Fibroblast of lung (primary cell): Measurements from ENCODE around the gene LRP8. TPM values are rescaled to one million over a fixed set of nuclear protein-coding genes. Genes with fewer than 3 reads are reported as not detected.

Experiments
- DNase-seq, 2 donors: peaks; one replicate each; pipeline versions ENCODE4 v3.0.0 to v3.0.0-alpha.2; 2010; ENCODE audit warnings: low read depth in 2 of 2
- H2AFZ ChIP-seq: 2 replicates; pipeline ENCODE4 v1.5.1; 2012; ENCODE audit warnings: low read length, control low read depth, inconsistent platforms
- H3K27ac ChIP-seq: 2 replicates; pipeline ENCODE4 v1.5.1; 2011; ENCODE audit warnings: low read length, control low read depth; ENCODE audit not compliant: insufficient read depth
- H3K27me3 ChIP-seq: 2 replicates; pipeline ENCODE4 v1.5.1; 2011; ENCODE audit warnings: mild to moderate bottlenecking, low read length; ENCODE audit not compliant: control insufficient read depth, insufficient read depth
- H3K36me3 ChIP-seq: 2 replicates; pipeline ENCODE4 v1.5.1; 2011; ENCODE audit warnings: low read length; ENCODE audit not compliant: control insufficient read depth, insufficient read depth
- H3K4me1 ChIP-seq: 2 replicates; pipeline ENCODE4 v1.5.1; 2011; ENCODE audit warnings: low read length; ENCODE audit not compliant: control insufficient read depth, insufficient read depth; ENCODE audit errors: extremely low read depth
- H3K4me2 ChIP-seq: 2 replicates; pipeline ENCODE4 v1.5.1; 2011; ENCODE audit warnings: low read length, control low read depth; ENCODE audit not compliant: insufficient read depth; ENCODE audit errors: extremely low read depth
- H3K4me3 ChIP-seq, 4 experiments: fragments of 200-600 bp in 1 of 4; sonication (generic) in 1 of 4; replicated peaks in 1 of 4; 2 replicates each; pipeline ENCODE4 v1.5.1; 2011 to 2016; ENCODE audit warnings: low read length in 4 of 4, low read depth in 3 of 4, mild to moderate bottlenecking in 3 of 4, control low read depth in 2 of 4, inconsistent platforms in 1 of 4, mixed read lengths in 1 of 4; ENCODE audit not compliant: insufficient read depth in 1 of 4; ENCODE audit errors: control extremely low read depth in 1 of 4
- H3K79me2 ChIP-seq: 2 replicates; pipeline ENCODE4 v1.5.1; 2012; ENCODE audit warnings: mild to moderate bottlenecking, low read length, inconsistent platforms; ENCODE audit not compliant: control insufficient read depth, insufficient read depth
- H3K9ac ChIP-seq: 2 replicates; pipeline ENCODE4 v1.5.1; 2011; ENCODE audit warnings: mild to moderate bottlenecking, low read length, control low read depth; ENCODE audit not compliant: insufficient read depth
- H3K9me3 ChIP-seq: 2 replicates; pipeline ENCODE4 v1.5.1; 2012; ENCODE audit warnings: low read depth, low read length; ENCODE audit not compliant: control insufficient read depth, insufficient read depth
- H4K20me1 ChIP-seq: 2 replicates; pipeline ENCODE4 v1.5.1; 2011; ENCODE audit warnings: low read length; ENCODE audit not compliant: control insufficient read depth, insufficient read depth; ENCODE audit errors: extremely low read depth
- EZH2 ChIP-seq: IDR thresholded peaks from 2 replicates; pipeline ENCODE4 v1.5.1; 2012; ENCODE audit warnings: low read length, control low read depth, mild to moderate bottlenecking; ENCODE audit errors: missing control alignments
- polyA plus RNA-seq, 2 donors: library from polyadenylated mRNA; depleted of rRNA in 1 of 2; stranded (reverse) in 1 of 2; unstranded in 1 of 2; fragments of >200 nt; gene quantifications; 2 replicates each; pipeline ENCODE4 v1.2.1, GENCODE V29; 2011 to 2012; ENCODE audit warnings: missing spikeins in 1 of 2
- total RNA-seq: library from RNA; depleted of rRNA; stranded (reverse); fragments of >200 nt; gene quantifications from 2 replicates; pipeline ENCODE4 v1.2.1, GENCODE V29; 2014
- TF ChIP-seq, protein P1 (sequence below), 2 donors: IDR thresholded peaks in 1 of 2; conservative IDR thresholded peaks in 1 of 2; 1 replicate in 1 of 2; 2 replicates in 1 of 2; pipeline ENCODE4 v1.5.1; 2011 to 2012; ENCODE audit warnings: low read length in 2 of 2, control low read depth in 1 of 2, inconsistent platforms in 1 of 2, low read depth in 1 of 2, mild to moderate bottlenecking in 1 of 2

LRP8 gene
- total and polyA plus RNA-seq, 2 donors (not counting 1 experiment from before 2014, with no cell fraction given) = 8.4 to 10.3 TPM

DNA sequence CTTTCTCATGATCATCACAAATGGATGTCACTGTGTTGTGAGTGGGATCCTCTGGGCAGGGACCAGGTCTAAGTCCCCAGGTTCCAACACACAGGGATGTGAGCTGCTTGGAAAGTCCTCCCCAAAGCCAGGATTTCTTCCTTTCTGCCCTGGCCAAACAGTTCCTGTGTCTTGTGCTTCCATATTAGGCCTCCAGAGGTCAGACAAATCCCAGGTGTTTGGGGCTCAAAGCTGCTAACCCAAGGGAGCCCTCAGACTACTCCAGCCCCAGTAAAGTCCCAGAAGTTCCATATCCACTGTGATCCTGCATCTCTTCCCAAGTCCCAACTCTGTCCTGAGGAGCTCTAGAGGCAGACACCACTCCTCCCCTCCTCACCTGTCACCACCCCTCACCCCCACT lies 61.8 kb downstream of the LRP8 start:
- Histone ChIP-seq H3K27me3 (no peaks in the 10 kb centered on the region), H3K9me3 (no peaks in the 10 kb centered on the region), H2AFZ (no peak overlapping the region), H3K4me1 (no peaks in the 10 kb centered on the region), H4K20me1 (no peaks in the 10 kb centered on the region), H3K36me3 (peaks cover 4% of the 10 kb centered on the region), H3K4me3 (no peak overlapping the region), H3K27ac (no peak overlapping the region), H3K4me2 (no peak overlapping the region), H3K79me2 (no peaks in the 10 kb centered on the region), H3K9ac (no peak overlapping the region)
- peak in 1 of 2 donors; percentile 5 for DNase-seq
- TF ChIP-seq EZH2 = no peak
- TF ChIP-seq, protein P1, sequence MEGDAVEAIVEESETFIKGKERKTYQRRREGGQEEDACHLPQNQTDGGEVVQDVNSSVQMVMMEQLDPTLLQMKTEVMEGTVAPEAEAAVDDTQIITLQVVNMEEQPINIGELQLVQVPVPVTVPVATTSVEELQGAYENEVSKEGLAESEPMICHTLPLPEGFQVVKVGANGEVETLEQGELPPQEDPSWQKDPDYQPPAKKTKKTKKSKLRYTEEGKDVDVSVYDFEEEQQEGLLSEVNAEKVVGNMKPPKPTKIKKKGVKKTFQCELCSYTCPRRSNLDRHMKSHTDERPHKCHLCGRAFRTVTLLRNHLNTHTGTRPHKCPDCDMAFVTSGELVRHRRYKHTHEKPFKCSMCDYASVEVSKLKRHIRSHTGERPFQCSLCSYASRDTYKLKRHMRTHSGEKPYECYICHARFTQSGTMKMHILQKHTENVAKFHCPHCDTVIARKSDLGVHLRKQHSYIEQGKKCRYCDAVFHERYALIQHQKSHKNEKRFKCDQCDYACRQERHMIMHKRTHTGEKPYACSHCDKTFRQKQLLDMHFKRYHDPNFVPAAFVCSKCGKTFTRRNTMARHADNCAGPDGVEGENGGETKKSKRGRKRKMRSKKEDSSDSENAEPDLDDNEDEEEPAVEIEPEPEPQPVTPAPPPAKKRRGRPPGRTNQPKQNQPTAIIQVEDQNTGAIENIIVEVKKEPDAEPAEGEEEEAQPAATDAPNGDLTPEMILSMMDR (conservative IDR thresholded peaks at IDR 0.05 in 1 of 2, IDR thresholded peaks at IDR 0.05 in 1 of 2; ENCODE audit: low read depth in 1 of 2, low read length in 2 of 2) = peak in 1 of 2 donors; percentile 5

- H2AFZ ChIP-seq = no peak overlapping the region
- peaks cover 4% of the 10 kb centered on the region for H3K36me3 ChIP-seq
- H3K4me2 ChIP-seq = no peak overlapping the region
Observed at GRCh38 chr1:53265581-53265980, 62.3 kb downstream of the LRP8 start.

DNA sequence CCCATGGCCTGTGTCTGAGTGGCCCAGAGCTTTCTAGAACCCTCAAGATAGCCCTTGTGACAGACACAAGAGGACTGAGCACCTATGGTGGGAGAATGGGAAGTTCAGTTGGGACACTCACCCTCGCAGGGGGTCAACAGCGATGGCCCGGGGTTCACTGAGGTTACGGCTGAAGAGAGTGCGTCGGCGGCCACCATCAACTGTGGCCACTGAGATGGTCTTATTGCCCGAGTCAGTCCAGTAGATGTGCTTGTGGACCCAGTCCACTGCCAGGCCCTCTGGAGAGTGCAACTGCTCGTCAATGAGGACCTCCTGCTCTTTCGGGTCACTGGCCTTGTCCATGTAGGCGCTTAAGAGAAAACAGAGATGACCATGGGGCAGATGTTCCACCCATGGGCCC lies 63.8 kb downstream of the LRP8 start:
- H4K20me1 ChIP-seq = no peaks in the 10 kb centered on the region
- no peak overlapping the region for H3K27ac ChIP-seq
- no peak overlapping the region for H2AFZ ChIP-seq
- H3K9me3 ChIP-seq = no peaks in the 10 kb centered on the region
- no peaks in the 10 kb centered on the region for H3K27me3 ChIP-seq
- no peak overlapping the region for H3K4me3 ChIP-seq
- H3K9ac ChIP-seq = no peak overlapping the region
- no peak for TF ChIP-seq EZH2
- TF ChIP-seq, protein P1 (conservative IDR thresholded peaks at IDR 0.05 in 1 of 2, IDR thresholded peaks at IDR 0.05 in 1 of 2; ENCODE audit: low read depth in 1 of 2, low read length in 2 of 2) = no peak
- peaks cover 7% of the 10 kb centered on the region for H3K36me3 ChIP-seq
- H3K4me2 ChIP-seq = no peak overlapping the region
- no peaks in the 10 kb centered on the region for H3K79me2 ChIP-seq
- DNase-seq = no peak
- H3K4me1 ChIP-seq = no peaks in the 10 kb centered on the region

More at GRCh38 chr1:53265581-53265980, 62.3 kb downstream of the LRP8 start:
- Histone ChIP-seq H3K79me2 (no peaks in the 10 kb centered on the region), H3K9ac (no peak overlapping the region), H4K20me1 (no peaks in the 10 kb centered on the region), H3K9me3 (no peaks in the 10 kb centered on the region), H3K27ac (no peak overlapping the region), H3K27me3 (no peaks in the 10 kb centered on the region), H3K4me3 (no peak overlapping the region), H3K4me1 (no peaks in the 10 kb centered on the region)
- no peak for TF ChIP-seq EZH2
- TF ChIP-seq, protein P1 (conservative IDR thresholded peaks at IDR 0.05 in 1 of 2, IDR thresholded peaks at IDR 0.05 in 1 of 2; ENCODE audit: low read depth in 1 of 2, low read length in 2 of 2) = no peak
- no peak for DNase-seq
